Mesothelial cell of epicardium (in vitro differentiated cells): ENCODE results near the gene ZNF620. TPM values are rescaled to one million over a fixed set of nuclear protein-coding genes. Genes with fewer than 3 reads are reported as not detected.

Source experiments
- DNase-seq, 2 experiments: peaks; one replicate each; pipeline ENCODE4 v3.0.0; 2021; ENCODE audit warnings: low spot score in 2 of 2; ENCODE audit not compliant: unreplicated experiment in 2 of 2
- H3K27ac Mint-ChIP-seq: 2 replicates; pipeline ENCODE4 v1.8.0; 2021; ENCODE audit warnings: mixed read lengths
- H3K27me3 Mint-ChIP-seq: 2 replicates; pipeline ENCODE4 v1.8.0; 2021; ENCODE audit warnings: low read depth, mixed read lengths
- H3K36me3 Mint-ChIP-seq: 2 replicates; pipeline ENCODE4 v1.8.0; 2021; ENCODE audit warnings: mixed read lengths
- H3K4me1 Mint-ChIP-seq: 2 replicates; pipeline ENCODE4 v1.8.0; 2021; ENCODE audit warnings: mixed read lengths
- H3K4me3 Mint-ChIP-seq: 2 replicates; pipeline ENCODE4 v1.8.0; 2021; ENCODE audit warnings: mild to moderate bottlenecking, moderate library complexity, mixed read lengths
- H3K9me3 Mint-ChIP-seq: 2 replicates; pipeline ENCODE4 v1.8.0; 2021; ENCODE audit warnings: mixed read lengths
- CTCF ChIP-seq: fragments of 200-600 bp; sonication (generic); IDR thresholded peaks from one replicate; pipeline ENCODE4 v1.5.0; 2021; ENCODE audit warnings: antibody characterized with exemption; ENCODE audit not compliant: unreplicated experiment
- total RNA-seq: library from RNA; stranded (reverse); gene quantifications from 3 replicates; pipeline ENCODE4 v1.2.1, GENCODE V29; 2021

Gene ZNF620
- total RNA-seq, 1 donor from 2014 or later, result 16.7 TPM

DNA sequence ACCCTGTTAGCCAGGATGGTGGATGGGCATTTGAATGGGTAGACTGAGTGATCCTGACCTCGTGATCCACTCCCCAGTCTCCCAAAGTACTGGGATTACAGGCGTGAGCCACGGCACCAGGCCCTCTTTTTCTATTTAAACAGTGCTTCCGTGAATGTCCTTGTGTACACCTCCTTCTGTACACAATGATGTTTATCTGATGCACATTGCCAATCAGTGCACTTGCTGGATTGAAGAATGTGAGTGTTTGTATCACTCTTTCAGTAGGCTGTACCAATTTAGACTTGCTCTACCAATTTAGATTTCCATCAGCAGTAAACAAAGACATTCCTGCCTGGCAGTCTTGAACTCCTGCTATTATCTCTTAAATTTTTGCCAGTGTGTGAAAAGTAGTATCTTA, 37.8 kb upstream of the ZNF620 start:
- Mint-ChIP-seq H3K9me3 (no peaks in the 10 kb centered on the region), H3K36me3 (peaks cover 20% of the 10 kb centered on the region)
- TF ChIP-seq CTCF, result no peak

GRCh38 chr3:40470701-40471100, 35.1 kb upstream of the ZNF620 start:
- peaks cover 11% of the 10 kb centered on the region for H3K36me3 Mint-ChIP-seq
- DNase-seq, result no peak
- no peaks in the 10 kb centered on the region for H3K27me3 Mint-ChIP-seq
- H3K4me3 Mint-ChIP-seq, result no peak overlapping the region
- no peak for TF ChIP-seq CTCF
- H3K4me1 Mint-ChIP-seq, result no peaks in the 10 kb centered on the region
- H3K9me3 Mint-ChIP-seq, result no peaks in the 10 kb centered on the region
- H3K27ac Mint-ChIP-seq, result no peak overlapping the region

More for the DNA sequence above, 37.8 kb upstream of the ZNF620 start:
- Mint-ChIP-seq H3K4me1 (no peaks in the 10 kb centered on the region), H3K27me3 (no peaks in the 10 kb centered on the region), H3K27ac (no peak overlapping the region), H3K4me3 (no peak overlapping the region)
- no peak for DNase-seq

- Mint-ChIP-seq H3K27ac (peak within 1 kb of the TSS; percentile 76), H3K9me3 (no peaks in the 10 kb centered on the region), H3K36me3 (peaks cover 3% of the 10 kb centered on the region), H3K27me3 (no peaks in the 10 kb centered on the region), H3K4me3 (peak within 1 kb of the TSS; percentile 85), H3K4me1 (peaks cover 8% of the 10 kb centered on the region)
- peak; percentile 29 to 66 for DNase-seq
- TF ChIP-seq CTCF, result no peak
These were observed 29.1 kb upstream of the ZNF620 start, which contains the start of gene ZNF619 for GRCh38 chr3:40476478-40477470. Gene ZNF619, plus strand, starts transcription at chr3:40477122. Its CDS starts 858 bp downstream, at chr3:40477980.

DNA sequence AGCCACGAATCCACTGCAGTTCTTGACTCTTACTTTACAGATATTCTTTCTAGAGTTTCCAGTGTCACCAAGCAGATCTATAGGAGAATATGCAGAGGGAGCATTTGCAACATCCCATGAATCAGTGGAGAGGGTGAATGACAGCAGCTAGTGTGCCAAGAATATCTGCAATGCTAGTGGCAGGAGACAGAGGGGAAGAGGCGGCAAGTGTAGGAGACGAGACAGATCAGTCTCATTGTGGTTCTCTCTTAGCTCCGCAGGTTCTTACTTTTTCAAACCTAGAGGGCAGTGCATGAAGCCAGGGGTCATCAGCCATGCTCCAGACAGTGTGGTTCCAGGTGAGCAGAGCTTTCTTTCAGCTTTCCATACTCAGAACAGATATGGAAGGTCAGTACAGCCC, 28.2 kb upstream of the ZNF620 start:
- Mint-ChIP-seq H3K36me3 (peaks cover 9% of the 10 kb centered on the region), H3K4me1 (peaks cover 8% of the 10 kb centered on the region), H3K27me3 (no peaks in the 10 kb centered on the region), H3K27ac (peak overlapping the region; percentile 76), H3K9me3 (no peaks in the 10 kb centered on the region), H3K4me3 (peak overlapping the region; percentile 85)
- TF ChIP-seq CTCF, result no peak
- DNase-seq, result no peak

GRCh38 chr3:40487172-40487571, 18.7 kb upstream of the ZNF620 start:
- TF ChIP-seq CTCF, result no peak
- DNase-seq, result no peak
- peaks cover 55% of the 10 kb centered on the region for H3K36me3 Mint-ChIP-seq

More at GRCh38 chr3:40487172-40487571, 18.7 kb upstream of the ZNF620 start:
- H3K4me1 Mint-ChIP-seq, result no peaks in the 10 kb centered on the region
- H3K27me3 Mint-ChIP-seq, result no peaks in the 10 kb centered on the region
- H3K4me3 Mint-ChIP-seq, result no peak overlapping the region
- no peak overlapping the region for H3K27ac Mint-ChIP-seq
- peaks cover 29% of the 10 kb centered on the region for H3K9me3 Mint-ChIP-seq
